Activated CD8-positive, alpha-beta memory T cell treated with anti-CD3 and anti-CD28 coated beads, Interleukin-2, amount 10 ng/mL, durations not matched to agents 7 days and 5 days (primary cell): Measurements from ENCODE around the gene RAP1A. TPM values are rescaled to one million over a fixed set of nuclear protein-coding genes. Genes with fewer than 3 reads are reported as not detected.

ENCODE experiments used
- ATAC-seq: fragments of 150-1000 bp; cut with Tn5 transposase; one replicate; pipeline ENCODE4 v1.10.0; 2021; ENCODE audit warnings: moderate library complexity
- CTCF ChIA-PET: fragments of 350-600 bp; sonication (Branson Sonifier 250); formaldehyde crosslinking; loops from one replicate; lab custom pipeline; 2021; ENCODE audit warnings: antibody characterized with exemption; lab: Charles Lee
- DNase-seq: peaks from one replicate; pipeline ENCODE4 v3.0.0-alpha.2; 2020
- H3K27ac Mint-ChIP-seq: one replicate; pipeline ENCODE4 v1.8.0; 2021; ENCODE audit warnings: mild to moderate bottlenecking, mixed read lengths
- H3K27me3 Mint-ChIP-seq: one replicate; pipeline ENCODE4 v1.8.0; 2021; ENCODE audit warnings: mixed read lengths
- H3K36me3 Mint-ChIP-seq: one replicate; pipeline ENCODE4 v1.8.0; 2021; ENCODE audit warnings: mild to moderate bottlenecking, mixed read lengths
- H3K4me1 Mint-ChIP-seq: one replicate; pipeline ENCODE4 v1.8.0; 2021; ENCODE audit warnings: mixed read lengths
- H3K4me3 Mint-ChIP-seq: one replicate; pipeline ENCODE4 v1.8.0; 2021; ENCODE audit warnings: mild to moderate bottlenecking, moderate library complexity, mixed read lengths
- H3K9me3 Mint-ChIP-seq: one replicate; pipeline ENCODE4 v1.8.0; 2022; ENCODE audit warnings: low read depth, mixed read lengths
- total RNA-seq, 2 experiments: library from RNA; stranded (reverse); gene quantifications; one replicate each; pipeline ENCODE4 v1.2.3, GENCODE V29; 2021

The RAP1A gene
- total RNA-seq, 2 experiments from 2014 or later: 161 to 224 TPM

GRCh38 chr1:111719674-111720132, 100.1 kb downstream of the RAP1A start:
- Mint-ChIP-seq H3K27ac (no peak overlapping the region), H3K9me3 (no peaks in the 10 kb centered on the region), H3K27me3 (no peaks in the 10 kb centered on the region), H3K4me1 (peaks cover 9% of the 10 kb centered on the region), H3K36me3 (peaks cover 18% of the 10 kb centered on the region), H3K4me3 (no peak overlapping the region)
- ATAC-seq: no peak
- peak; percentile 29 for DNase-seq
- CTCF ChIA-PET: interaction anchor here (1.1 to 1.6 kb wide), 2 partner anchors 12 to 35 kb away, joined by 3 to 5 read pairs; no protein-coding TSS in a partner anchor

GRCh38 chr1:111720274-111720976, 100.8 kb downstream of the RAP1A start:
- no peak overlapping the region for H3K27ac Mint-ChIP-seq
- ATAC-seq (no peak), DNase-seq (peak; percentile 37)
- CTCF ChIA-PET: interaction anchor here (1.1 kb wide), 1 partner anchor 34 kb away, joined by 3 read pairs; no protein-coding TSS in a partner anchor
- H3K27me3 Mint-ChIP-seq: no peaks in the 10 kb centered on the region
- peaks cover 15% of the 10 kb centered on the region for H3K36me3 Mint-ChIP-seq
- H3K4me3 Mint-ChIP-seq: no peak overlapping the region
- no peaks in the 10 kb centered on the region for H3K9me3 Mint-ChIP-seq
- peaks cover 7% of the 10 kb centered on the region for H3K4me1 Mint-ChIP-seq

GRCh38 chr1:111720977-111721786, 101.6 kb downstream of the RAP1A start:
- no peak overlapping the region for H3K27ac Mint-ChIP-seq
- ATAC-seq (no peak), DNase-seq (peak; percentile 37)
- no peak overlapping the region for H3K4me3 Mint-ChIP-seq
- CTCF ChIA-PET: interaction anchor here (1.4 kb wide), 1 partner anchor 17 kb away, joined by 3 read pairs; the partner anchor contains the start of gene INKA2
- no peaks in the 10 kb centered on the region for H3K27me3 Mint-ChIP-seq
- no peaks in the 10 kb centered on the region for H3K9me3 Mint-ChIP-seq
- peaks cover 7% of the 10 kb centered on the region for H3K4me1 Mint-ChIP-seq
- peaks cover 13% of the 10 kb centered on the region for H3K36me3 Mint-ChIP-seq

DNA sequence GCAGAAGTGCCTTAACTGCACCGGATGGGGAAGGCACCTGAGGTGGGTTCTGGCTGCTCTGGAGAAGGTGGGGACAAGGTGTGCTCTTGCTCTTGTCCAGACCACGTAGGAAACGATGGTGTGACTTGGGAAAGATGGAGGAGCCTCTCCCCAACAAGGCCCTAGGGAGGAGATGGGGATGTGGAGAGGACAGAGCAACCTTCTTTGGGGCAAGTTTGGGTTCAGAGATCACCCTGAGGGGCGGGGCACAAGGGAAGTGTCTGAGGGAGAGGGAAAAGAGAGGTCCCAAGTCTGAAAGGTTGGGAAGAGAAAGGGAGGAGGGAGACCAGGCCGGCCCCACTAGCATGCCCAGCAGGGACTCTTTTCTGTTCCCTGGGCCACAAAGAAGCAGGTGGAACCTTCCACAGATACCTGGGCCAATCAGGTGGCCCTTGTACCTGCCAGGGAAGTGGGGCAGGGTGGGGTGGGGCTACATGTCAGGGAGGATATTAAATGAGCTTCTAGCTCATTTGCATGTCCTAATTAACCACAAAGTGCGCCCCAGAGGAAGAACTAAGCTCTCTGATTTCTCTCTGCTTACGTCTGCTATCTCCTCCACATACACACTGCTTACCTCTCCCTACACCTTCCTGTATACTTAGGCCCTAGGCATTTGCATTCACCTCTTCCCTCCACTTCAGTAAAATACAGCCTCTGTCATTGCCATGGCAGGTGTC, 103.7 kb downstream of the RAP1A start:
- no peak overlapping the region for H3K4me3 Mint-ChIP-seq
- H3K36me3 Mint-ChIP-seq: no peaks in the 10 kb centered on the region
- no peak overlapping the region for H3K27ac Mint-ChIP-seq
- no peaks in the 10 kb centered on the region for H3K27me3 Mint-ChIP-seq
- CTCF ChIA-PET: no interaction called here
- no peaks in the 10 kb centered on the region for H3K9me3 Mint-ChIP-seq
- ATAC-seq (no peak), DNase-seq (peak; percentile 31)
- H3K4me1 Mint-ChIP-seq: peaks cover 7% of the 10 kb centered on the region

- no peak for ATAC-seq
- DNase-seq: no peak
- H3K27ac Mint-ChIP-seq: no peak overlapping the region
- H3K4me1 Mint-ChIP-seq: peaks cover 7% of the 10 kb centered on the region
- CTCF ChIA-PET: no interaction called here
- no peak overlapping the region for H3K4me3 Mint-ChIP-seq
- no peaks in the 10 kb centered on the region for H3K9me3 Mint-ChIP-seq
- no peaks in the 10 kb centered on the region for H3K27me3 Mint-ChIP-seq
- no peaks in the 10 kb centered on the region for H3K36me3 Mint-ChIP-seq
Measured at GRCh38 chr1:111723871-111724270, 104.3 kb downstream of the RAP1A start.

DNA sequence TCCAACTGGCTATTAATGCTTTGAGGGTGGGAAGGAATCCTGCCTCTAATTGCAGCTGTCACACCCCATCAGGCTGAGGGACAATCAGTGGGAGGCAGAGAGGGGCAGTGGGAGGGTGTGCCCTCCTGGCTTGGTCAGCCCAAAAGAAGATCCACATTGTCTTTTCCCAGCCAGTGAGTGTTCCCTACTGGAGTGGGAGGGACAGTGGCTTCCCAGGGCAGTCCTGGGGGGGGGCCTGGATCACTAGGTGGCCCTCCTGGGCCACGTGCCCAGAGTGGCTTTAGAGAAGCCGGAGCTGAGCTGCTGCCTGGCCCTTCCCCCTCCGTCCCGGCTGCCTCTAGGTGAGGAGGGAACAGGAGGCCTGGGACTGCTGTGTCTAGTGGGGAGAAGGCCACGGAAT, 105.6 kb downstream of the RAP1A start:
- CTCF ChIA-PET: interaction anchor here (2.1 kb wide), 1 partner anchor 13 kb away, joined by 6 read pairs; no protein-coding TSS in a partner anchor
- Mint-ChIP-seq H3K36me3 (no peaks in the 10 kb centered on the region), H3K27me3 (no peaks in the 10 kb centered on the region), H3K4me1 (peaks cover under 1% of the 10 kb centered on the region), H3K9me3 (no peaks in the 10 kb centered on the region), H3K27ac (no peak overlapping the region), H3K4me3 (no peak overlapping the region)
- ATAC-seq (no peak), DNase-seq (peak; percentile 30)

GRCh38 chr1:111727056-111727455, 107.5 kb downstream of the RAP1A start:
- no peak for DNase-seq
- no peaks in the 10 kb centered on the region for H3K27me3 Mint-ChIP-seq
- no peak overlapping the region for H3K4me3 Mint-ChIP-seq
- no peak overlapping the region for H3K27ac Mint-ChIP-seq
- ATAC-seq: no peak
- no peaks in the 10 kb centered on the region for H3K4me1 Mint-ChIP-seq
- CTCF ChIA-PET: interaction anchor here (2.1 to 2.7 kb wide), 2 partner anchors 11 to 13 kb away, joined by 6 to 10 read pairs; no protein-coding TSS in a partner anchor
- H3K9me3 Mint-ChIP-seq: no peaks in the 10 kb centered on the region
- H3K36me3 Mint-ChIP-seq: no peaks in the 10 kb centered on the region

GRCh38 chr1:111729271-111729921, 109.8 kb downstream of the RAP1A start:
- no peak overlapping the region for H3K27ac Mint-ChIP-seq
- no peak for ATAC-seq
- no peaks in the 10 kb centered on the region for H3K27me3 Mint-ChIP-seq
- no peak overlapping the region for H3K4me3 Mint-ChIP-seq
- H3K4me1 Mint-ChIP-seq: peaks cover 8% of the 10 kb centered on the region
- H3K36me3 Mint-ChIP-seq: no peaks in the 10 kb centered on the region
- H3K9me3 Mint-ChIP-seq: no peaks in the 10 kb centered on the region
- DNase-seq: peak; percentile 35
- CTCF ChIA-PET: interaction anchor here (1.9 to 2.7 kb wide), 2 partner anchors 10 to 15 kb away, joined by 5 to 10 read pairs; partner anchors contain the start of gene INKA2

DNA sequence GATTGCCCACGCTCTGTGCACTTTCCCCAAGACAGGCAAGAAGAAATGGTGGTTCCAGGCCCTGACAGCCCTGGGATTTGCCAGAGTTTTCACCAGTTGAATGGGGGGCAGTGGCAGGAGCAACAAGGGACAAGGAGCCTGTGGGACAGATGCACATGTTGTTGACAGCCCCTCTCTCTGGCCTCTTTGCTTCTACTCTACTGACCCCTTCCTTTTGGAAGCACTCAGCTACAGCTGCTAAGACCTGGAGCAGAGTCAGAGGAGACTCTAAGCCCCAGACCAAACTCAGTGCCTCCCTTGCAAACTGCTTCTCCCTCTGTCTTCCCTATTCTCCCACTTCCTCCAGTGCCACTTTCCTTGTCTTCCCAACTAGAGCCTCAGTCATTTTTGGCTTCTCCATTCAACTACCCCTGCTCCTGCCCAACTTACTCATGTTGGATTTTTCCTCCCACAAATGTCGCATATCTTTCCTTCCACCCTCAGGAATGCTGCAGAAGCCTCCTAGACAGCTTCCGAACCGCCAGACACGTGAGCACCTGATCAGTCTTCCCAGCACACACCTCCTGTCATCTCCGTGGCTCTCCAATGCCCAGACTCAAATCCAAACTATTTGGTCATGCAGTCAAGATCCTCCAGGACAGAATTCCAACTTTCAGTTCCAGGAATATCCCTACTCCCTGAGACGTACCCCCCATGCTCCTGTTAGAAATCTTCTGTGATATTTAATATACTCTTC, 110.5 kb downstream of the RAP1A start:
- DNase-seq (peak; percentile 12), ATAC-seq (no peak)
- Mint-ChIP-seq H3K9me3 (no peaks in the 10 kb centered on the region), H3K4me1 (peaks cover 8% of the 10 kb centered on the region), H3K36me3 (no peaks in the 10 kb centered on the region), H3K27ac (no peak overlapping the region), H3K4me3 (no peak overlapping the region), H3K27me3 (no peaks in the 10 kb centered on the region)
- CTCF ChIA-PET: interaction anchor here (1.9 kb wide), 1 partner anchor 11 kb away, joined by 5 read pairs; no protein-coding TSS in a partner anchor

- Mint-ChIP-seq H3K36me3 (no peaks in the 10 kb centered on the region), H3K9me3 (no peaks in the 10 kb centered on the region), H3K4me3 (no peak overlapping the region), H3K27me3 (no peaks in the 10 kb centered on the region), H3K27ac (no peak overlapping the region), H3K4me1 (peaks cover 8% of the 10 kb centered on the region)
- CTCF ChIA-PET: interaction anchor here (1.9 kb wide), 1 partner anchor 12 kb away, joined by 5 read pairs; no protein-coding TSS in a partner anchor
- no peak for ATAC-seq
- peak; percentile 25 for DNase-seq
Measured at GRCh38 chr1:111730706-111731105, 111.1 kb downstream of the RAP1A start.

GRCh38 chr1:111731956-111732355, 112.4 kb downstream of the RAP1A start:
- Mint-ChIP-seq H3K9me3 (no peaks in the 10 kb centered on the region), H3K4me3 (no peak overlapping the region), H3K27me3 (peaks cover under 1% of the 10 kb centered on the region), H3K27ac (no peak overlapping the region), H3K4me1 (peaks cover 8% of the 10 kb centered on the region), H3K36me3 (no peaks in the 10 kb centered on the region)
- DNase-seq (peak; percentile 22), ATAC-seq (no peak)
- CTCF ChIA-PET: interaction anchor here (0.6 to 2.4 kb wide), 3 partner anchors 12 to 17 kb away, joined by 4 to 9 read pairs (median 5); no protein-coding TSS in a partner anchor

DNA sequence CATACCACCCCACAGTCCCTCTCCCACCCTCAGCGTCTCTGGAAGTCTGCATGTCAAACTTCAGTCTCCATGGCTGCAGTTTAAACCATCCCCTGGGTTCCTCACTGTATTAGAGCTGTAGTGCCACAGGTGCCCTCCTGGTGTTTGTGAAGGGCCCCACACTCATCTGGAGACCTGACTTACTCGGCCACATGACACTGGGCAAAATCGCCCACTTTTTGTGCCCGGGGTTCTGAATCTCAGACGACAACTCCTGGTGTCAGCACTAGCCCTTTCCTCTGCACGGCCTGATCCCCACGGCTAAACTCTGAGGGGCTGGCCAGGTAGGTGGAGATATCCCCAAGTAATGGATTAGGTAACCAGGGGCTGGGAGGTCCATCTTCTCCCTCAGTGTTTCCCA, 113.1 kb downstream of the RAP1A start:
- Mint-ChIP-seq H3K9me3 (no peaks in the 10 kb centered on the region), H3K4me3 (no peak overlapping the region), H3K36me3 (no peaks in the 10 kb centered on the region), H3K27me3 (peaks cover 8% of the 10 kb centered on the region), H3K27ac (no peak overlapping the region), H3K4me1 (peaks cover 14% of the 10 kb centered on the region)
- peak; percentile 31 for DNase-seq
- no peak for ATAC-seq
- CTCF ChIA-PET: interaction anchor here (2.4 kb wide), 1 partner anchor 18 kb away, joined by 9 read pairs; no protein-coding TSS in a partner anchor
